ENCODE results near the gene MAD1L1. TPM values are rescaled to one million over a fixed set of nuclear protein-coding genes. Genes with fewer than 3 reads are reported as not detected.

MAD1L1 gene
- total and polyA plus RNA-seq, 2 donors (not counting 1 experiment from before 2014, with no cell fraction given) = 9.8 to 29.4 TPM

GRCh38 chr7:2022021-2022409, 210.7 kb downstream of the MAD1L1 start:
- H4K20me1 ChIP-seq (ENCODE audit: control insufficient read depth, extremely low read depth, insufficient read depth, low read length) = no peaks in the 10 kb centered on the region
- H3K9ac ChIP-seq (ENCODE audit: insufficient read depth, low read length) = no peak overlapping the region
- no peaks in the 10 kb centered on the region for H3K27me3 ChIP-seq (ENCODE audit: control insufficient read depth, insufficient read depth, low read length)
- no peak overlapping the region for H3K27ac ChIP-seq (ENCODE audit: insufficient read depth, low read length)
- no peaks in the 10 kb centered on the region for H3K79me2 ChIP-seq (ENCODE audit: control insufficient read depth, insufficient read depth, low read length)
- DNase-seq (ENCODE audit: low read depth in 2 of 2) = no peak
- no peak for TF ChIP-seq EZH2 (IDR thresholded peaks at IDR 0.05; ENCODE audit: low read length, missing control alignments)
- TF ChIP-seq, protein P1, sequence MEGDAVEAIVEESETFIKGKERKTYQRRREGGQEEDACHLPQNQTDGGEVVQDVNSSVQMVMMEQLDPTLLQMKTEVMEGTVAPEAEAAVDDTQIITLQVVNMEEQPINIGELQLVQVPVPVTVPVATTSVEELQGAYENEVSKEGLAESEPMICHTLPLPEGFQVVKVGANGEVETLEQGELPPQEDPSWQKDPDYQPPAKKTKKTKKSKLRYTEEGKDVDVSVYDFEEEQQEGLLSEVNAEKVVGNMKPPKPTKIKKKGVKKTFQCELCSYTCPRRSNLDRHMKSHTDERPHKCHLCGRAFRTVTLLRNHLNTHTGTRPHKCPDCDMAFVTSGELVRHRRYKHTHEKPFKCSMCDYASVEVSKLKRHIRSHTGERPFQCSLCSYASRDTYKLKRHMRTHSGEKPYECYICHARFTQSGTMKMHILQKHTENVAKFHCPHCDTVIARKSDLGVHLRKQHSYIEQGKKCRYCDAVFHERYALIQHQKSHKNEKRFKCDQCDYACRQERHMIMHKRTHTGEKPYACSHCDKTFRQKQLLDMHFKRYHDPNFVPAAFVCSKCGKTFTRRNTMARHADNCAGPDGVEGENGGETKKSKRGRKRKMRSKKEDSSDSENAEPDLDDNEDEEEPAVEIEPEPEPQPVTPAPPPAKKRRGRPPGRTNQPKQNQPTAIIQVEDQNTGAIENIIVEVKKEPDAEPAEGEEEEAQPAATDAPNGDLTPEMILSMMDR (conservative IDR thresholded peaks at IDR 0.05 in 1 of 2, IDR thresholded peaks at IDR 0.05 in 1 of 2; ENCODE audit: low read depth in 1 of 2, low read length in 2 of 2) = no peak
- H2AFZ ChIP-seq (ENCODE audit: low read length) = no peak overlapping the region
- H3K4me1 ChIP-seq (ENCODE audit: control insufficient read depth, extremely low read depth, insufficient read depth, low read length) = peaks cover 19% of the 10 kb centered on the region
- H3K4me2 ChIP-seq (ENCODE audit: extremely low read depth, insufficient read depth, low read length) = no peak overlapping the region
- no peaks in the 10 kb centered on the region for H3K36me3 ChIP-seq (ENCODE audit: control insufficient read depth, insufficient read depth, low read length)
- no peak overlapping the region for H3K4me3 ChIP-seq (replicated peaks in 1 of 4; ENCODE audit: control extremely low read depth in 1 of 4, insufficient read depth in 1 of 4, low read depth in 3 of 4, low read length in 4 of 4)
- no peaks in the 10 kb centered on the region for H3K9me3 ChIP-seq (ENCODE audit: control insufficient read depth, insufficient read depth, low read depth, low read length)

DNA sequence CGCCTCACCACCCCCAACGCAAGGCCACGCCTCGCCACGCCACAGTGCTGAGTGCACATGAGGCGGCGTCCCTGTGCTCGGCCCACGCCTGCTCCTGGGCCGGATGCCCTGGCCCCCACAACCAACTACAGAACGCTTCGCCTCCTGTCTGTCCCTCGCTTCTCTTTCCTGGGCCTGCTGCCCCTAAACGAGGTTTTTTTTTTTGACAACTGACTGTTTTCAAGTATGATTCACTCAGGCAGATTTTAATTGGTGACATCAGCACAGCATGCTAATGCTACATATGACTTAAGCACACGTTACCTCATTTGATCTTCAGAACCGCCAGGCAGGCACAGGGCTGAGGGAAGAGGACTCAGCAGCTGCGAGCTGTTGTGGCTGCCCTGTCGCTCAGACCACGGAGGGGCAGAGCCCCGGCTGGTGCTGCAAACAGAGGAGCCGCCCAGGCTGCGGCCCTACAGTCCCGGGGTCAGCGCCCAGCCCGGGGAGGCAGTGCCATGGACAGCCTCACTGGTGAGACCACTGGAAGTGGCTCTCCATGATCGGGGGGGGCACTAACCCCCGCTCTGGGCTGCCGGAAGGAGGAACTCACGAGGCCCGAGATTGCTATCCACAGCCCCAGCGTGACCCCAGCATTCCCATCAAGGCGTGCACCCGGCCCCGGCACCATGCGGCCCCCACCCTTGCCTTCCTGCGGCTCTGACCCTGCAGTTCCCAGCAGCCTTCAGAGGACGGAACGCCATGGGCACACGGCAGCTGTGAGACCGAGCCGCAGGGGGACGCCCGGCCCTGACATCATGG, 212.8 kb downstream of the MAD1L1 start:
- Histone ChIP-seq H3K27ac (ENCODE audit: insufficient read depth, low read length) (peak overlapping the region; percentile 80), H4K20me1 (ENCODE audit: control insufficient read depth, extremely low read depth, insufficient read depth, low read length) (no peaks in the 10 kb centered on the region), H3K9me3 (ENCODE audit: control insufficient read depth, insufficient read depth, low read depth, low read length) (no peaks in the 10 kb centered on the region), H3K79me2 (ENCODE audit: control insufficient read depth, insufficient read depth, low read length) (no peaks in the 10 kb centered on the region), H3K4me2 (ENCODE audit: extremely low read depth, insufficient read depth, low read length) (no peak overlapping the region), H3K27me3 (ENCODE audit: control insufficient read depth, insufficient read depth, low read length) (no peaks in the 10 kb centered on the region), H3K4me3 (replicated peaks in 1 of 4; ENCODE audit: control extremely low read depth in 1 of 4, insufficient read depth in 1 of 4, low read depth in 3 of 4, low read length in 4 of 4) (no peak overlapping the region), H2AFZ (ENCODE audit: low read length) (peak overlapping the region; percentile 41), H3K36me3 (ENCODE audit: control insufficient read depth, insufficient read depth, low read length) (no peaks in the 10 kb centered on the region), H3K9ac (ENCODE audit: insufficient read depth, low read length) (peak overlapping the region; percentile 48), H3K4me1 (ENCODE audit: control insufficient read depth, extremely low read depth, insufficient read depth, low read length) (peaks cover 19% of the 10 kb centered on the region)
- DNase-seq (ENCODE audit: low read depth in 2 of 2) = peak; percentile 94 to 96
- TF ChIP-seq EZH2 (IDR thresholded peaks at IDR 0.05; ENCODE audit: low read length, missing control alignments) = no peak
- TF ChIP-seq, protein P1 (conservative IDR thresholded peaks at IDR 0.05 in 1 of 2, IDR thresholded peaks at IDR 0.05 in 1 of 2; ENCODE audit: low read depth in 1 of 2, low read length in 2 of 2) = no peak

GRCh38 chr7:2019461-2019710, 213.4 kb downstream of the MAD1L1 start:
- H3K4me2 ChIP-seq (ENCODE audit: extremely low read depth, insufficient read depth, low read length) = peak overlapping the region; percentile 63

More at GRCh38 chr7:2019461-2019710, 213.4 kb downstream of the MAD1L1 start:
- H3K36me3 ChIP-seq (ENCODE audit: control insufficient read depth, insufficient read depth, low read length) = no peaks in the 10 kb centered on the region
- H3K27ac ChIP-seq (ENCODE audit: insufficient read depth, low read length) = peak overlapping the region; percentile 80
- H3K4me1 ChIP-seq (ENCODE audit: control insufficient read depth, extremely low read depth, insufficient read depth, low read length) = peaks cover 19% of the 10 kb centered on the region
- no peak for DNase-seq (ENCODE audit: low read depth in 2 of 2)
- no peak overlapping the region for H3K4me3 ChIP-seq (replicated peaks in 1 of 4; ENCODE audit: control extremely low read depth in 1 of 4, insufficient read depth in 1 of 4, low read depth in 3 of 4, low read length in 4 of 4)
- H2AFZ ChIP-seq (ENCODE audit: low read length) = no peak overlapping the region
- no peaks in the 10 kb centered on the region for H4K20me1 ChIP-seq (ENCODE audit: control insufficient read depth, extremely low read depth, insufficient read depth, low read length)
- no peaks in the 10 kb centered on the region for H3K27me3 ChIP-seq (ENCODE audit: control insufficient read depth, insufficient read depth, low read length)
- H3K9ac ChIP-seq (ENCODE audit: insufficient read depth, low read length) = peak overlapping the region; percentile 3
- H3K79me2 ChIP-seq (ENCODE audit: control insufficient read depth, insufficient read depth, low read length) = no peaks in the 10 kb centered on the region
- TF ChIP-seq, protein P1 (conservative IDR thresholded peaks at IDR 0.05 in 1 of 2, IDR thresholded peaks at IDR 0.05 in 1 of 2; ENCODE audit: low read depth in 1 of 2, low read length in 2 of 2) = no peak
- TF ChIP-seq EZH2 (IDR thresholded peaks at IDR 0.05; ENCODE audit: low read length, missing control alignments) = no peak
- H3K9me3 ChIP-seq (ENCODE audit: control insufficient read depth, insufficient read depth, low read depth, low read length) = no peaks in the 10 kb centered on the region

Data from fibroblast of lung (primary cell).